IPS-18c (cell line): ENCODE results near the gene ORM2.
"Not testable (repeated sequence)": the region's sequence is repeated elsewhere in the genome, so short reads cannot be mapped to it uniquely, and the experiment has no call there.

Experiments used
- H3K4me3 ChIP-seq: 2 replicates; pipeline ENCODE4 v1.7.0; 2013; ENCODE audit warnings: low read depth, mild to moderate bottlenecking, low read length, moderate library complexity; ENCODE audit not compliant: insufficient read depth
- H3K9me3 ChIP-seq: one replicate; pipeline ENCODE4 v1.6.1; 2013; ENCODE audit warnings: mild to moderate bottlenecking, low read length, moderate library complexity; ENCODE audit not compliant: control insufficient read depth, insufficient read depth

The ORM2 gene

GRCh38 chr9:114329625-114330022 is at the start of gene ORM2:
Gene ORM2 (plus strand): TSS chr9:114329869. CDS start chr9:114329905, 36 bp downstream.
- not testable (repeated sequence) for H3K9me3 ChIP-seq, H3K4me3 ChIP-seq

GRCh38 chr9:114280636-114281472 is 48.8 kb upstream of the ORM2 start:
- Histone ChIP-seq H3K9me3 (no peaks in the 10 kb centered on the region), H3K4me3 (no peak overlapping the region)

GRCh38 chr9:114281473-114282103 is 48.1 kb upstream of the ORM2 start:
- no peaks in the 10 kb centered on the region for H3K9me3 ChIP-seq
- no peak overlapping the region for H3K4me3 ChIP-seq

DNA sequence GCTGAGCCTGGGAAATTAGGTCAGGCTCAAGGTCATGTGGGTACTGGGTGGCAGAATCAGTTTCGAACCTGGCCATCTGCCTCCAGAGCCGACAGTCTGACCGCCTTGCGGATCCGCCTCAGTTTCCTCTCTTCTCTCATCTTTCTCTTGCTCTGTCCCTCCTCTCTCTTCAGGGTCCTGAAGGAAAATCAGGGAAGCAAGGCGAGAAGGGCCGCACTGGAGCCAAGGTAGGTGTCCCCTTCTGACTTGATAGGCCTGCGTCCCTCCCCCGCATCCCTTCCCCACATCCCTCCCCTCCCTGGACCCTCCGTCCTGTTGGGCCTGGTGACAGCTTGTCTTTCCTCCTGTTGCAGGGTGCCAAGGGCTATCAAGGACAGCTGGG is 47.6 kb upstream of the ORM2 start:
- H3K4me3 ChIP-seq = no peak overlapping the region

DNA sequence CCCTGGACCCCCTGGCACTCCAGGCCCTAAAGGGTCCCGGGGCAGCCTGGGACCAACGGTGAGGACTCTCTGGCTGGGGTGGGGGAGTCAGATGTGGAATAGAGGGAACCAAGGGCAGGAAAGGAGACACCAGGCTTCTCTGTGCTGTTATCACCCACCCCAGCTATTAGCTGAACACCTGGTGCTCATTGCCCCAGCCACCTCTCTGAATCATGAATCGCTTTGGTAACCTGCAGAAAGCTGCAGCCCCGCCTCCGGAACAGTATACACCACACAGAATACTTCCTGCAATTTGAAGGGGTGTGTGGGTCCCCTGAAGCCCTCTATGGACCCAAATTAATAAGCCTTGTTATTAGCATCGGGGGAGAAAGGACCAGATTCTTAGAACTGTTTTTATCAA is 47.2 kb upstream of the ORM2 start:
- Histone ChIP-seq H3K4me3 (no peak overlapping the region), H3K9me3 (no peaks in the 10 kb centered on the region)

More for the DNA sequence above, 47.6 kb upstream of the ORM2 start:
- H3K9me3 ChIP-seq = no peaks in the 10 kb centered on the region

DNA sequence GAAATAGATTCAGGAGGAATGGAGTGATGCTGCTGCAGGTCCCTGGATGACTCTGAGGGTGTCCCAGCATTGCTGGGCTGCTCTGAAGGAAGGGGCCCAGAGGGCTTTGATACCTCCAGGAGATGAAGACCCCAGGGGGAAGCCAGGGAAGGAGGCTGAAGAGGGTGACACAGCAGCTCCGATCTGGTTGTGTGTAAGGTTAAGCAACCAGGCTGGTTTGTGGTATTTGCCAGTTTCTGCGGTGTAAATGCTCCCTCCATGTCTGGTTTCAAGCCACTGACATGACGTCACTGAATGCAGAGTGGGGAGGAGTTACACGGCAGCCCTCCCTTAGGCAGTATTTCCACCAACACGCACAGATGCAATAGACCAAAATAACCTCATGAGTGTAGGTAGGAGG is 46.7 kb upstream of the ORM2 start:
- no peak overlapping the region for H3K4me3 ChIP-seq
- H3K9me3 ChIP-seq = no peaks in the 10 kb centered on the region

- Histone ChIP-seq H3K9me3 (no peaks in the 10 kb centered on the region), H3K4me3 (no peak overlapping the region)
Measured at GRCh38 chr9:114283551-114284111, 46.0 kb upstream of the ORM2 start.

DNA sequence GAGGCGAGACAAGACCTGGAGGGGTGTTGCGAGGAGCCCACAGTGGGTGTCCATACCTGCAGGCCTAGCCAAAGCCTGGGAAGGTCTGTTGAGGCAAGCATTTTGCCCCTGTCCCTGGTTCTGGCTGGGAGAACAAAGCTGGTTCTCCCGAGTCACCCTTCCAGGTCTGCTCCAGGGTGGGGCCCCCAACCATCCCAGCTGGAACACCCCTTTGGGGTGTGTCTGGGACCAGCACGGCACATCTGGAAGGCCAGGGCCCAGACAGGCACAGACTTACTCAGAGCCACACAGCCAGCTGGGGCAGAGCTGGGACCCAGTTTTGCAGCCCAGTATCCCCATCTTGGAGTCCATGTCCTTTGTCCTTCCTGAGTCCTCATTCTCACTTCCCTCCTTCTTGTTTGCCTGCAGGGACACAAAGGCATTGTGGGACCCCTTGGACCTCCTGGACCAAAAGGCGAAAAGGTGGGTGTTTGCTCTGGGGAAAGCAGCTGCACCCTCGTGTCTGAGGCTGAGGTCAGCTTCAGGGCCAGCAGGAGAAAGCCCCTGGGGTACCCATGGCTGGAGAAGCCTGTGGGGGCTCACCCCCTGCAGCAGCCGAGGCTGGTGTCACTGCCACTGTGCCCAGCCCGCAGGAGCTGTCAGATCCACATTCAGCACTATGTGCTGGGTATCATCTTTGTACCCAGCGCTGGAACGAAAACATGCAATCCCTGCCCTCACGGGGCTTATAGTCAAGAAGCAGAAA is 45.2 kb upstream of the ORM2 start:
- Histone ChIP-seq H3K4me3 (no peak overlapping the region), H3K9me3 (peaks cover 2% of the 10 kb centered on the region)

DNA sequence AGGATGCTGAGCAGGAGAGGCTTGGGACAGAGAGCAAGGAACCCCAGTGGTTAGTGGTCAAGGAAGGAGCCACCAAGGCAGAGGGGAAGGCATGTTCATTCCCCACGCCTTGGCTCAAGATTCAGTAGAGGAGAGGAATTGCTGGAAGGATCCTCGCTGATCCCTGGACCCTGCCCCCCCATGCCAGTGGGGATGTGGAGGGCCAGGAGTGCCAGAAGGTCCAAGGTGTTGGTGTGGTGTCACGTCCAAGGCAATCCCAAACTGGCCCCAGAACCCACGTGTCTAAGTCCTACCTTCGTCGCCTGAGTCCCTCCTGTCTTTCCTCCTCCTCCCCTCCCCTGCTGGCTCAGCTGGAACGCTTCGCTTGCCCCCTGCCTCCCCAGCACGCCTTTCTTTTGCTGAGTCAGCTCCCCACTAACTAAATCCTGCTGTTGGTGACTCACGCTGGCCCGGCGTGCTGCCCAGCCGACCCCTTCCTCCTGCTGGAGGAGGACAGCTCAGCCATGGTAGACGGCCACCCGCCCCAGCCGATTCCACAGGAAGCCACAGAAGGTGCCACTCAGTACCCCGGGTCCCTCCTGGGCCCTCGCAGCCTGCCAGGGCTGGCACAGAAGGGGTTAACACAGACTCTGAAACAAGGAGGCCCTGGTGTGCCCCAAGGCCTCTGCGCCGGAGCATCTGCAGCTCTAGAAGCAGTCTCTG is 44.4 kb upstream of the ORM2 start:
- Histone ChIP-seq H3K9me3 (peaks cover 2% of the 10 kb centered on the region), H3K4me3 (no peak overlapping the region)

DNA sequence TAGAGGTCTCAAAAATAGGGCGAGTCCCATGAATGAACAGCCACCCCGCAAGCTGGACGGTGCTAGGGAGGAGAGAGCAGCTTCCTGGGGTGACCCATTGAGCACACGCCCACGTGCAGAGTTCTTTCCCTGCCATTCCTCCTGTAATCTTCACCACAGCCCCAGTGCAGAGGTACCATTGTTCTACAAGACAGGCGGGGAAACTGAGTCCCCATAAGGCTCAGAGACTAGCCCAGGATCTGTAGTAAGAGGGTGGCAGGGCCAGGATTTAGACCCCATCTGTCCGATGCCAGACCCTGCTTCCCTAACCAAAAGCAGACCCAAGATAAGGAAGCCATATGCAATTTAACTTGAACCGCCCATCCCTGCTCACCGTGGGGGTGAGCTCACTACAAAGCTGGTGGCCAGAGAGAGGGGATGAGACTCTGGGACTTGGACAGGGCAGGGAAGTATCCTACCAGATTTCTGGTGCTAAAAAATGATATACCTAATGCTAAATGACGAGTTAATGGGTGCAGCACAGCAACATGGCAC is 43.5 kb upstream of the ORM2 start:
- Histone ChIP-seq H3K4me3 (no peak overlapping the region), H3K9me3 (peaks cover 2% of the 10 kb centered on the region)

- peaks cover 2% of the 10 kb centered on the region for H3K9me3 ChIP-seq
- H3K4me3 ChIP-seq = no peak overlapping the region
Measured at GRCh38 chr9:114287001-114287762, 42.5 kb upstream of the ORM2 start.

- no peak overlapping the region for H3K4me3 ChIP-seq
- H3K9me3 ChIP-seq = peaks cover 2% of the 10 kb centered on the region
Measured at GRCh38 chr9:114287763-114288192, 41.9 kb upstream of the ORM2 start.

- H3K9me3 ChIP-seq = peaks cover 2% of the 10 kb centered on the region
- no peak overlapping the region for H3K4me3 ChIP-seq
Measured at GRCh38 chr9:114288193-114289091, 41.2 kb upstream of the ORM2 start.

DNA sequence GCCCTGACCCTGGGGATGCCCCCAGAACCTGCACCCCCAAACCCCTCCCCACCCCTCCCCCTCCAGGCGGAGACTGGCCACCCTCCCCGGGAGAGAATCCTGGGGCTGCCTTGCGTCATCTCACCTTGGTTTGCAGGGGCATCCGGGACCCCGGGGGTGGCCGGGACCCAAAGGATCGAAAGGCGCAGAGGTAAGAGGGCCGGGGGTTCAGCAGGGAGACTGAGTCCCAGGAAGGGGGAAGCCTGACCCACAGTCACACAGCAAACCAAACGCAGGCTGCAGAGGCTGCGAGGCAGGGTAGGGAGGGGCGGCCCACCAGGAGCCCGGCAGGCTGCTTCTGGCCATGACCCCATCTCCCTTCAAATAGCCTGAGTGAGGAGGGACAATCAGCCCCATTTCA is 40.6 kb upstream of the ORM2 start:
- Histone ChIP-seq H3K9me3 (peaks cover 2% of the 10 kb centered on the region), H3K4me3 (no peak overlapping the region)
